Midbrain (tissue), 1 donor: Measurements from ENCODE around the gene SLC45A3.
A peak's percentile ranks its signal among the peaks of the same experiment; 100 is the strongest.
"Not testable (repeated sequence)": the region's sequence is repeated elsewhere in the genome, so short reads cannot be mapped to it uniquely, and the experiment has no call there.

Experiments
- DNase-seq: peaks from one replicate; lab custom pipeline; 2025; lab: John Stamatoyannopoulos, UW

SLC45A3 gene

DNA sequence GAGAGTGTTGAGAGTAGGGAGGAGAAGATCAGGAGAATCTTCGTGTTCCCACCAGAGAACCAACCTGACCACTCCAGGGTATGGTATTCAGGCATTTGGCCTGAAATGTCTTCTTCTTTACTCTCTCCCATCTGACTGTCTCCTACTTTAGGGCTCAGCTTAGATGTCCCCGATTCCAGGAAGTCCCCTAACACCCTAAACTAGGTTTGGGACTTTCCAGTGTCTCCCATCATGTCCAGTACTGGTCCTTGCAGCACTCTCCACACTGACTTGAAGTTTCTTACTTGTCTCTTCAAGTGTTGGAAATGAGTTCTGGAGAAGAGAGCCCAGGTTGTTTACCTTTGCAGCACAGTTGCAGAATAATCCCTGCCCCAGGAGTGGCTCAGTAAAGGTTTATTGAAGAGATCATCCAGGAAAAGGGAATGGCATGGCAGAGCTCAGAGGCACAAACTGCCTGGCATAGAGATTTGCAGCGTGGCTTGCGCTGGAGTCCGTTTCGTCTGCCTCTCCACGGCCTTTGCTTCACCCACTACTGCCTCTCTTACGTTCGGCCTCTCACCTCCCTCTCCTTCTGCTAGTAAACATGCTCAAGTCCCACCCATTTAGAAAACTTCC, 42.3 kb downstream of the SLC45A3 start:
- DNase-seq = no peak

DNA sequence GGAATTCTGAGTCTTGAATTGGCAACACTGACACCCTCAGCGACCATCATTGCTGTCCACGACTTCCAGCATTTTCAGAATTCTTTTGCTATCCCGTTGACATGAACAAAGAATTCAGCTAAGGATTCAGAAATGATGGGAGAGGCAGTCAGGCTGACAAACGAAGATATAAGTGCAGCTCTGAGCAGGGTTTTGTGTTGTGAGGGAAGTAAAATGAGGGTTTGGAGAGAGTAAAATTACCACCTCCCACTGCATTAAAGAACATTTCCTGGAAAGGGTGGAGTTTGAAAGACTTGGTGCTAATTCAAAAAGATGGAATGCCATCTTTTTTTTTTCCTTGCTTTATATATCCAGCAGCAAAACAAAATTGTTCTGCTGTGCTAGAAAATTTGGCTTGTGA, 43.6 kb downstream of the SLC45A3 start:
- DNase-seq = no peak

DNA sequence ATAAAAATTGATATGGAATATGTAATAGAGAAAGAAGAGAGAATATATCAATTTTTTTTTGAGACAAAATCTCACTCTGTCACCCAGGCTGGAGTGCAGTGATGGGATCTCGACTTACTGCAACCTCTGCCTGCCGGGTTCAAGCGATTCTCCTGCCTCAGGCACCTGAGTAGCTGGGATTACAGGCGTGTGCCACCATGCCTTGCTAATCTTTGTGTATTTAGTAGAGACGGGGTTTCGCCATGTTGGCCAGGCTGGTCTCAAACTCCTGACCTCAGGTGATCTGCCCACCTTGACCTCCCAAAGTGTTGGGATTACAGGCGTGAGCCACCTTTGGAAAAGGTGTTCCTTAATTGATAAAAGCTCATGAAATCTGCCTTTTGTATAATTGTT, 44.2 kb downstream of the SLC45A3 start:
- DNase-seq = not testable (repeated sequence)

DNA sequence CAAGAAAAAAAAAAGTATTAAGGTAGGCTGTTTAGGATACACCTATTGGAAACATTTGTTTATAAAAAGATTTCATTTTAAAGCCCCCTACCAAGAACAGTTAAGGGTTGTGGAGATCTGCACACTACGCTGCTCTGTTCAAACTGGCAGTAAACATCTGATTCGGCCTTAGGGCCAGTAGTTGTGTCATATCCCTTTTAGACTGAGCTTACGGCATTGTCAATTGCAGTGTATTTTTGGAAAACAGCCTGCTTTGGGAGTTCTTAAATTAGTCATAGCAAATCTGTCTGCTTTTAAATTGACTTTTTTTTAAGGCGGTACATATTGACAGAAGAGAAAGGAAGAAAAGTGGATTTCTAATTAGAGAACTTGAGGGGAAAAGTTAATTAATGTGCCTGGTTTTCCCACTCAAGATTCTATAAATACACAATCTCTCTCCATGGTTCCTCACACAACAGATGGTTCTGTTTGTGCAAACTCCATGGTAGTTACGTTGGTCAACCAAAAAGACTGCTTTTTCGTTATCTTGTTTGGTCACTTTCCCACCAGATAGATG, 46.8 kb downstream of the SLC45A3 start:
- DNase-seq = no peak

DNA sequence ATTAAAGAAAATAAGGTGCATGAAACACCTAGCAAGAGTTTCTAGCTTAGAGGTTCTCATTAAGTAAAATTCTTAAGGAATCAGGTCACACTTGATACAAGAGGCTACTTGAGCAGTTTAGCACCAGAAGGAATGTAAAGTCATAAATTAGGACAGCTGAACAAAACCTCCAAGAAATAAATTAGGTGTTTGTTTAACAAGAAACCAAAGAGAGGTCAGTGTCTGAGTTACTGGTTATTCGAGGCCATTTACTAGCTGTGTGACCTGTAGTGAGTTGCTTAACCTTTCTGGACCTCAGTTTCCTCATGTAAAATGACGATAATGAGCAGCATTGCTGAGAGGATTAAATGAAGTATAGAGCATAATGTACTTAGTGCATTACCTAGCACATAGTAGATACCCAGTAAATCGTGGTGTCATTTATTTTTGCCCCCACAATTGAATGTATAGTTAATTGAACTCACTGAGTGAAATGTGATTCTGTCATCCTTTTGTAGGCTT, 47.6 kb downstream of the SLC45A3 start:
- no peak for DNase-seq

DNA sequence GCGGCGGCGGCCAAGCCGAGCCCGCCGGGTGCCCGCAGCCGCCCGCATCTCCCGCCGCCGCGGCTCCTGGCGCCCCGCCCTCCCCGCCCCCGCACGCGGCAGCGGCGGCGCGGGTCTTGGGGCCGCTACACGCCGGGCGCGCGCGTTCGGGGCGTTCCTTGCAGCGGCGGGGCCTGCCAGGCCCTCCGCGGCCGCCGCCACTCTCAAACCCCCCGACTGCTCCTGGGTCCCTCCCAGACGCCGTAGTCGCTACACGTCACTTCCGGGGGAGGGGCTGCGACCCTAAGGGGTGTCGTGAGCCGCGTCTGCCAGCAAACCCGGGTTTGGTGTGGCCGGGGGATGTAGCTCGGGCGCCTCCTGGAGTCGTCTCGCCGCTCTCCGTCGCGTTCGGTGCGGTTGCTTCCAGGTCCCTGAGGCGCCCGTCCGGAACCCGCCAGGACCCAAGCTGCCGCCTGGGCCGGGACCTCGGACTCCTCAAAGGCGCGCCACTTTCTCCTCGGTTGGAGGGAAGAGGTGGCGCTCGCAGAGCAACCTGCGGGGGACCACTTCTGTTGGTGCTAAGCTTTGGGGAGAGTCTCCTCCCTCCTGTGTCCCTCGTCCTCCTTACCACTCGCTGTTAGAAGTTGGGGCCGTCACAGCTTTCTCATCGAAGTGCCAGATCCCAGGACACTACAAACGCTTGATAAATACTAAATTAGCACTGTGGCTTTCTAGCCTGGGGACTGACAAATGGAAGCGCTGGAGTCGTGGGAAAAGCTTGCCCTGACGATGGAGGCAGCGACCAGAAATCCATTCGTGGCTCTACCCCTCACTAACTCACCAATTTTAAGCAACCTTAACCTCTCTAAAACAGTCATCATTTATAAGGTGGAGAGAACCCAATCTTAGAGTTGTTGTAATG, 48.3 kb downstream of the SLC45A3 start, which contains the start of gene ELK4:
Gene ELK4 (minus strand): TSS at position 244 of the 901 bp plus-strand sequence. CDS start 8,129 bp downstream, outside the sequence.
- DNase-seq = peak; percentile 99

DNA sequence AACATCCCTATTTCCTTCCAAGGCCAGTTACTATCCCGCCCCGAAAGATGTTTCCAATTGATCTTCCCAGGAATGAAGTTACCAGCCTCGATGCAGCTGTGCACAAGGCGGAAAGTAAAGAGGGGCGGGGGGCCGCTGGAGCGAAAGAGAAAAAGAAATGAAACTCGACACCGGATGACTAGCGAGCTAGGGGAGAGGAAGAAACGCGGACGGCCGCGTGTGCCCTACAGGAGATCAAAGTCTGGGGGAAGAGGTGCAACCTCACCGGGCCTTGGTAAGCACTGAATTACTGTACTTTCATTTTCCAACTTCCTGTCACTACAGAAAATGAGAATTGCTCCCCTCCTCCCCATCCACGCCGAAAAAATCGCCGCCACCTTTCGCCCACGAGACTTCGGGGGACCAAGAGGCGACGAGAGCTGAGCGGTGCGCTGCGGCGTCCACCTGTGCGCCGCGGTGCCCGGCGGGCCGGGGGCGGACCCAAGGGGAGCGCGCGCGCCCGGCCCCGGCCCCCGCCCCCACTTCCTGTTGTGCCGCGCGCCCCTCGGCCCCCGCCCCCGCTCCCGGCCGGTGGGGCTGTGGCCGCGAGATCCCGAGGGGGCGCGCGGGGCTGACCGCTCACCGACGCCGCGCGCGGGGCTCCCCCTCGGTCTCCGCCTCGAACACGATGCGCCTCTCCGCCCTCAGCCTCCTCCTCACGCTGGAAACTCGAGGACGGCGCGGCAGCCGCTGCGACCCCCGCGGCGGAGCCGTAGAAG, 49.1 kb downstream of the SLC45A3 start:
- peak; percentile 52 for DNase-seq

DNA sequence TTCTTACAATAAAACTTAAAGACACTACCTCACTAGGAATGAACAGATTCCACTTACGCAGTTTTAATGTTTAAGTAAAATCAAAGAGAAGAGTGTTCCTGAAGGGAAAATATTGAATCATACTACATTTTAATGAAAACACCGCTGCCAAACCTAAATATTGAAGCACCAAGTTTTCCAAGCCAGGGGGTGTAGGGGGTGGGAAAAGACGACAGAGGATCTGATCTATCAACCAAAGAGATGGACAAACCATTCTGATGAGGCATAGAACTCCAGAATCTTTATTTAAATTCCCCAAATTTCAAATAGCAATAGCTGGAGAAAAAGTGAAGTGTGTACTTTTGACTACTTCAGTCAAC, 49.7 kb downstream of the SLC45A3 start:
- no peak for DNase-seq

DNA sequence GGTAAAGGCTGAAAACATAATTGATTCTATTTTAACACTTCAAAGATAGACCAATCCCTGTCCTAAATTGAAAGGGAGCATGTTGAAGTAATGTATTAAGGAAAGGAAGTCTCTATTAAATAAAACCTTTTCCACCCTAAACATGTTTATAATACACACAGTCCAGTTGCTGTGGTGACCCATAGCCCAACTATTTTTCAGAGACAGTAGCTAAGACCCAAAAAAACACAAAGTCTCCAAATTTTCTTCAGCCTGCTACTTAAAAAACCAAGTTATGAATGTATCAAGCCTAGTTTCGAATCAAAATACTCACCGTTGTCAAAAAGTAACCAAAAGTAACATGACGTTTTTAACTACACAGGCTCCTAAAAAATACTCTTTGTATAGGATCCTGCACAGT, 50.1 kb downstream of the SLC45A3 start:
- DNase-seq = no peak

DNA sequence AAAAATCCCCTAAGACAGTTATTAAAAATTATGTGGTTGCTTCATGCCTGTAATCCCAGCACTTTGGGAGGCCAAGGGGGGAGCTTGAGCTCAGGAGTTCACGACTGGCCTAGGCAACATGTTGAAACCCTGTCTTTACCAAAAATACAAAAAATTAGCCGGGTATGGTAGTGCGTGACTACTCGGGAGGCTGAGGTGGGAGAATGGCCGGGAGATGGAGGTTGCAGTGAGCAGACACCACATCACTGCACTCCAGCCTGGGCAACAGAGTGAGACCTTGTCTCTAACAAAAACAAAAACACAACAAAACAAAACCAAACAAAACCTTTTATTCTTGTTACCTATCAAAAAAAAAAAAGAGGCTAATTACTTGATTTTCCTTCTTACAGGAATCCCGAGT, 50.6 kb downstream of the SLC45A3 start:
- no peak for DNase-seq

DNA sequence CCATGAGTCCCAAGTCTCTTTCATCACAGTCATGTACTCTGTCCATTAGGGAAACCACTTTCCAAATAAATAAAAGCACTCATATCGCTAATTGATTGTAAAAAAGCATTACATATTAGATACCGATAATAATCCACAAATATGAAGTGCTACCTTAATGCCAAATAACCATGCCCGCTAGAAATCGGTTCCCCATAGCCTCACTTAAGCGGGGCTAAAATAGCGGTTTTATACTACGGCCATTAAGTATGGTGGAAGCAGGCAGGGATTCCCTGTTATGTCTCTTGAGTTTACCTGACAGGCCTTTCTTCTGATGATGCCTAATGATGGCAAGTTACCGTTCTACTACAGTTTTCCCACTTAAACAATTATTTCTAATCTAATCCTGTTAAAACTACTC, 52.4 kb downstream of the SLC45A3 start:
- DNase-seq = no peak

DNA sequence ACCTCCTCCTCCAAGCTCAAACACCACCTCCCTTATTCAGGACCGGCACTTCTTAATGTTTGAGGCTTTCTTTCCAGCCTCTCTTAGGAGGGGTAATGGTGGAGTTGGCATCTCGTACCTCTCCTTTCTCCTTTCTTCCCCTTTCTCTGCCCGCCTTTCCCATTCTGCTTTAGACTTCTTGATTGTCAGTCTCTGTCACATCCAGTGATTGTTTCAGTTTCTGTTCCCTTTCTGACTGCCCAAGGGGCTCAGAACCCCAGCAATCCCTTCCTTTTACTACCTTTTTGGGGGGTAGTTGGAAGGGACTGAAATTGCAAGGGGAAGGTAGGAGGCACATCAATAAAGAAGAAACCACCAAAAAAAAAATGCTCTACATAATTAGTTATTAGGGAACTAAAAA, 54.1 kb downstream of the SLC45A3 start:
- peak; percentile 13 for DNase-seq

DNA sequence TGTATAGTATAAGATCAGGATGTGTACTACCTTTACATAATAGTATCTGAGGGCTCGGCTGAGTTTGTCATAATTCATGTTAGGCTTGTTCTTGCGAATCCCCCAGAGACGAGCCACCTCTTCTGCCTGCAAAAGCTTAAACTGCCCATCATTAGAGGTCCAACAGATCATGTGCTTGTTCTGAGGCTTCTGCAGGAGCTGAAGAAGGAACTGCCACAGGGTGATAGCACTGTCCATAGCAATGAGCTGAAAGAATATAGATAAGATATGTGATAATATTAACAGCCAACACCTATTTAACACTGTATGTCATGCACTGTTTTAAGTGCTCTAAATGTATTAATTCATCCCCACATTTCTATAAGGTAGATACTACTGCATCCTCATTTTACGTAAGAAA, 56.7 kb downstream of the SLC45A3 start:
- DNase-seq = no peak

DNA sequence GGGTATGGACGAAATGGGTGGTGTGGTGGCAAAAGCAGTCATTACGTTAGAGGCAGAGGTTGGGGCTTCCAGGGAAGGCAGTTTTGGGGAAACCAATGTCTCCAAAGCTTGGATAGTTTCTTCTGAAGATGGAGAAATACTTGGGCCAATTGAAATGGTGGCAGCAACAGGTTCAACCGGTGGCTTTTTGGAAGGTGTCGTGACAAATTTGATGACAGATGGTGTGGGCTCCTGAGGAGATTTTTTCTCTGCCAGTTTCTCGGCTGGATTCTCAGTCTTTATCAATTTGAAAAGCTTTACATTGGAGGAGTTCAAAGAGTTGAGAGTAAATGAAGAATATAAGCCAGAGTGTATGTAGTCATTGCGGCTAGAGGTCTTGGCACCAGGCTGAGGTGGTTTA, 60.0 kb downstream of the SLC45A3 start:
- DNase-seq = no peak

DNA sequence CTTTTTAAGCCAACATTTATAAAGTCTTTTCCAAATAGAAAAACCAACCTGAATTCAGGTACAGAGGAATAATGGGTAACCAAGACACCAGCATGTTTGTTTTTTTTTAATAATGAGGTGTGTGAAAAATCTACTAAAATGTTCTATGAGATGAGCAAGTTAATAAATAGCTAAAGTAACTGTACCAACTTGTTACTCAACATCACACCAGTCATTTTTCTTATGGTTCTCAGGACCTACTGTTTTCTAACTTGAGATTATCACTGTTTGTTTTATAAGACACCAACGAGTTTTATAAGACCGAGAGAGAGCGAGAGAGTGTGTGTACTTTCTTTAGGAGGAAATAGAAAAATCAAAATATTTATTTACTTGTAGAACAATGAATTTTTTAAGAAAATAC, 60.9 kb downstream of the SLC45A3 start:
- DNase-seq = no peak

DNA sequence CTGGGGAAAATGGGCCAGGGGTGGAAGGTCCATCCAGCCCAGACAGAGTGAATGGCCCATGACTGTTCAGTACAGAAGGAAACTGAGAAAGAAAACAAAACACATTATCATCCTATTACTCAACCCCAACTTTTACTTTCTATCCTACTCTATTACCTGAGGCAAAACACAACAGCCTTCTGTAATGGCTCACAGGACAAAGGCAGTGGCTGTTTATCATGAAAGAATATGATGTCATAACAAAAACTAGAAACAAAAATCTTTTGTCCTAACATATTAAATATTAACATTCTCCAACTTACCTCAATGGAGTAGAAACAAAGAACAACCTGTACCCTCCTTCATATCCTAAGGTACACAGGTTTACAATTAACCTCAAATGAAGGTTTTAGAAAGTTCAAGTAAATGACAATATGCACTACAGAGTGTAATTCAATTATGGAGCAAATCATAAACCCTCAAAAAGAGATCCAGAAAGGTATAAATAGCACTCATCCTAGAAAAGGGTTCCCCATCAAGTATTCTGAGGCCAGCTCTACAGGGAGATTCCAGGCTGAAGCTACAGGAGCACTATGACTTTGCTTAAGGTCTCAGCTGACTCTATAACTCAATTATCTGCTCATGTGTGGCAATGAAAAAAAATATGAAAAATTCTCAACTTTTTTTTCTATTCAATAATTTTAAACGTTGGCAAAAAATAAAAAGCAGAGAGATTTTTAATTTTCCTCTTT, 63.6 kb downstream of the SLC45A3 start:
- DNase-seq = no peak

DNA sequence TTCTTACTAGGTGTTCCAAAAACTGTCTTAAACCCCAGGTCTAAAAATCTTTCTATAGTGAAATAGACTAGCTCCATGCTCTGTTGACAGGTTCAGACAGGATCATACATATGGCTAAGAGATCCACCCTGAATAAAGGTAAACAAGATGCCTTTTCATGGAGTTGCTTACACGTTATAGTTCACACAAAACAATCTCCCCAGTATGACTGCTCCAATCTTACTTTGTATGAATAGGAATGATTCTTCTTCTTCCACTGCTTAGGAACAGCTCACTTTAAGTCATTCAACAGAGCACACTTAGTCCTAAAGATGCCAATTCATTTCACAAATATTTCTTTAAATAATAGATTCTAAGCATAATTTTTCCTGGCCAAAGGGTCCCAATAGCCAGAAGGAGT, 64.5 kb downstream of the SLC45A3 start:
- no peak for DNase-seq

DNA sequence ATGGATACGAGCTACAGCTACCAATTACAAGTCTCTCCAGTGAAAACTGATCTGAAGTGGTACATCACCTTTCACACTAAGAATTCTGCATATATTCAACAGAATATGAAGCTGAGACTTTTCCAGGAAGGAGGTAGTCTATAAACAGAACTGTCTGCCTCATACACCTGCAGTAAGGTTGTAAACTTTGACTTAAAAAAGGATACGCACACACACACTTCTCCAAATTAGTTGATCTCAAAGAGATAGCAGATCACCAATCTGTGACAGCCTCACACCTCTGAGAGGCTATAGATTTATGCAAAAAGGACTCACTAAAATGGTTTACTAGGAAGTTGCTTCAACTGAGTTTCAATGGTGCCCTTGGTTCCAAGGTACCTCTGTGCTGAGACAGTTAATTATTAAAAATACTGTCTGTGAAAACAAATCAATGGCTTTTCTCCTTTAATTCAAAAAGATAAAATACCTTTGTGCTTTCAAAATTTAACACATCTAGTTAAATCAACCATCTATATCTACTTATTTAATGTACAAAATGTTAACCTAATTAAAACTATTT, 66.4 kb downstream of the SLC45A3 start:
- DNase-seq = no peak

DNA sequence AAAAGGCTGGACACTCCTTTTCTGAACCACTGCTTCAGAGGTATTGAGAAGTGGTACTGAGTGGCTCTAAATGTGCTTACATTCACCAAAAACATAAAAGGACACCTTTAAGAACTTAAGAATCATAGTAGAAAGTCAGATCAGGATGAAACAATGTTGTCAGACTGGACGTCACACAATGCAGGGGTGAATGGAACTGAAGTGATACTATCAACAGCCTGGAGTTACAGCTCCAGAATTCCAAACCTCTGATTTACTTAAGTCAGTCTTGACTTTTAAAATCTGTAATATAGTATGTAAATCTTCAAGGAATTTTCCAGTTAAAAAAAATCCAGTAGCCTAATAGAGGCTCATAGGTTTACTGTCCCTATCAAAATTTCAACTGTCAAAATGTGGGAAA, 67.8 kb downstream of the SLC45A3 start:
- DNase-seq = no peak

DNA sequence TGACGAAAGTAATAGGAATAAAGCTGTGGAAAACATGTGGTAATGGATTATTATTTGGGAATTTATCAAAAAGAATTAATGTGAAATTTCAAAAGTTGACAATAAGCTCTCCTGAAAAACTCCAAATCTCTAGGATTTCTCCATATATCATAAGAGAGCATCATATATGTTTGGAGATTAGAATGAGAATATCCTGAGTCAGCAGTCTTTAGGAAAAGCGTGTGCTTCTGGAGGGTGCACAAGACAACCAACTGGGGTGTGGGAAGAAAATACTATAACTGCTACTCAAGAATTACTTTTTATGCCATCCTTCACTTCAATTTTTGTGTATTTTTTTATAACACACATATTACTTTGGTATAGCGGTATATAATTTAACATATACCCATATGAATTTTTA, 68.2 kb downstream of the SLC45A3 start:
- DNase-seq = no peak

DNA sequence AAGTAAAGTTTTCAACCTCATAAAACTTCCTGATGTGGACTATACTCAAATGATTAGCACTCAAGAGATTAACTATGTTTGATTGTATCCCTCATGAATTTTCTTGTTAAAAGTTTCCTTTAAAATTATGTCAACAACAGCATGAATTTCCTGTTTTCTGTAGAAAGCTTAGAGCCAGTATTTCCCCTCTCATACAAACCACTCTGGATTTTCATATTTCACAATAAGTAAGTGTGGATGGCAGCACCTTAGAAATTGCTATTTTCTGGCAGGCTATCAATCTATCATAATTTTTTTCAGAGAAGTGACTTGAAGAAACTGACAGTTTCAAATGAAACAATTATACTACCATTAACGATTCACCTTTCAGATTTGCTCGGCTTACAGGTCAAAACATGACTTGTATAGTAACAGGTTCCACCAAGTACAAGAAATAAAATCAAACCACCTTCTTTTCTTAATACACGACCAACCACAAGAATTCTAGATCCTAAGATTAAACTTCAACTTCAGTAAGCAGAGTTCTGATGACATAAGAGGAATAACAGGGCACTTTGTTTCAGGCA, 69.3 kb downstream of the SLC45A3 start:
- DNase-seq = no peak
